GM12878 (cell line): ENCODE data around the gene FPR1. TPM values are rescaled to one million over a fixed set of nuclear protein-coding genes. Genes with fewer than 3 reads are reported as not detected.

Experiments
- RELA ChIP-seq: fragments of 450-650 bp; IDR thresholded peaks from 2 replicates; pipeline ENCODE4 v1.8.0; 2014; ENCODE audit warnings: borderline replicate concordance; ENCODE audit not compliant: partially characterized antibody
- TBL1XR1 ChIP-seq: IDR thresholded peaks from 2 replicates; pipeline ENCODE4 v1.6.1; 2012; ENCODE audit warnings: low read depth, low read length, improper control_type of control experiment
- ZBTB40 ChIP-seq: fragments of 450-650 bp; IDR thresholded peaks from 2 replicates; pipeline ENCODE4 v1.6.1; 2016; ENCODE audit warnings: mild to moderate bottlenecking, moderate library complexity, borderline replicate concordance
- polyA plus RNA-seq, 11 experiments: library from polyadenylated mRNA; depleted of rRNA in 4 of 11; unstranded in 6 of 11; stranded (reverse) in 5 of 11; fragments of >200 nt; fragmentation: Nextera tagmentation in 4 of 11; fragmentation: Illumina TruSeq in 1 of 11; extraction: Ambion mirVana in 4 of 11; extraction: Trizol in 1 of 11; gene quantifications; 1 replicate in 1 of 11; 2 replicates in 10 of 11; pipeline versions ENCODE4 v1.2.1 to v1.2.3, GENCODE V29; 2011 to 2016; ENCODE audit warnings: inconsistent platforms in 2 of 11, missing spikeins in 2 of 11, low read depth in 1 of 11
- total RNA-seq, 4 experiments: library from RNA; depleted of rRNA in 3 of 4; stranded (reverse); fragments of >200 nt in 3 of 4; fragmentation: Illumina TruSeq in 1 of 4; extraction: Trizol in 1 of 4; gene quantifications; 2 replicates each; pipeline versions ENCODE4 v1.2.1 to v1.2.3, GENCODE V29; 2013 to 2021
- TF ChIP-seq, protein P1 (sequence below): IDR thresholded peaks from 2 replicates; pipeline ENCODE4 v1.6.1; 2012; ENCODE audit warnings: improper control_type of control experiment, low read depth, low read length; ENCODE audit not compliant: insufficient replicate concordance

The FPR1 gene
- total and polyA plus RNA-seq, 10 of the 15 experiments (the other 5 are each of a cell fraction or from before 2014, with no cell fraction given), result not detected

GRCh38 chr19:51783372-51783771 lies 31.7 kb upstream of the FPR1 start (continued):
- TF ChIP-seq ZBTB40, result no peak
- no peak for TF ChIP-seq TBL1XR1
- TF ChIP-seq, protein P1, sequence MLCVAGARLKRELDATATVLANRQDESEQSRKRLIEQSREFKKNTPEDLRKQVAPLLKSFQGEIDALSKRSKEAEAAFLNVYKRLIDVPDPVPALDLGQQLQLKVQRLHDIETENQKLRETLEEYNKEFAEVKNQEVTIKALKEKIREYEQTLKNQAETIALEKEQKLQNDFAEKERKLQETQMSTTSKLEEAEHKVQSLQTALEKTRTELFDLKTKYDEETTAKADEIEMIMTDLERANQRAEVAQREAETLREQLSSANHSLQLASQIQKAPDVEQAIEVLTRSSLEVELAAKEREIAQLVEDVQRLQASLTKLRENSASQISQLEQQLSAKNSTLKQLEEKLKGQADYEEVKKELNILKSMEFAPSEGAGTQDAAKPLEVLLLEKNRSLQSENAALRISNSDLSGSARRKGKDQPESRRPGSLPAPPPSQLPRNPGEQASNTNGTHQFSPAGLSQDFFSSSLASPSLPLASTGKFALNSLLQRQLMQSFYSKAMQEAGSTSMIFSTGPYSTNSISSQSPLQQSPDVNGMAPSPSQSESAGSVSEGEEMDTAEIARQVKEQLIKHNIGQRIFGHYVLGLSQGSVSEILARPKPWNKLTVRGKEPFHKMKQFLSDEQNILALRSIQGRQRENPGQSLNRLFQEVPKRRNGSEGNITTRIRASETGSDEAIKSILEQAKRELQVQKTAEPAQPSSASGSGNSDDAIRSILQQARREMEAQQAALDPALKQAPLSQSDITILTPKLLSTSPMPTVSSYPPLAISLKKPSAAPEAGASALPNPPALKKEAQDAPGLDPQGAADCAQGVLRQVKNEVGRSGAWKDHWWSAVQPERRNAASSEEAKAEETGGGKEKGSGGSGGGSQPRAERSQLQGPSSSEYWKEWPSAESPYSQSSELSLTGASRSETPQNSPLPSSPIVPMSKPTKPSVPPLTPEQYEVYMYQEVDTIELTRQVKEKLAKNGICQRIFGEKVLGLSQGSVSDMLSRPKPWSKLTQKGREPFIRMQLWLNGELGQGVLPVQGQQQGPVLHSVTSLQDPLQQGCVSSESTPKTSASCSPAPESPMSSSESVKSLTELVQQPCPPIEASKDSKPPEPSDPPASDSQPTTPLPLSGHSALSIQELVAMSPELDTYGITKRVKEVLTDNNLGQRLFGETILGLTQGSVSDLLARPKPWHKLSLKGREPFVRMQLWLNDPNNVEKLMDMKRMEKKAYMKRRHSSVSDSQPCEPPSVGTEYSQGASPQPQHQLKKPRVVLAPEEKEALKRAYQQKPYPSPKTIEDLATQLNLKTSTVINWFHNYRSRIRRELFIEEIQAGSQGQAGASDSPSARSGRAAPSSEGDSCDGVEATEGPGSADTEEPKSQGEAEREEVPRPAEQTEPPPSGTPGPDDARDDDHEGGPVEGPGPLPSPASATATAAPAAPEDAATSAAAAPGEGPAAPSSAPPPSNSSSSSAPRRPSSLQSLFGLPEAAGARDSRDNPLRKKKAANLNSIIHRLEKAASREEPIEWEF, result no peak
- no peak for TF ChIP-seq RELA
